HG03378 (cell line): ENCODE measurements around the gene LIN7A.

Source experiments
- ATAC-seq: cut with Tn5 transposase; IDR thresholded peaks from one replicate; pipeline ENCODE4 v1.9.1; 2021; ENCODE audit warnings: mild to moderate bottlenecking, moderate library complexity; ENCODE audit not compliant: unreplicated experiment

The LIN7A gene

DNA sequence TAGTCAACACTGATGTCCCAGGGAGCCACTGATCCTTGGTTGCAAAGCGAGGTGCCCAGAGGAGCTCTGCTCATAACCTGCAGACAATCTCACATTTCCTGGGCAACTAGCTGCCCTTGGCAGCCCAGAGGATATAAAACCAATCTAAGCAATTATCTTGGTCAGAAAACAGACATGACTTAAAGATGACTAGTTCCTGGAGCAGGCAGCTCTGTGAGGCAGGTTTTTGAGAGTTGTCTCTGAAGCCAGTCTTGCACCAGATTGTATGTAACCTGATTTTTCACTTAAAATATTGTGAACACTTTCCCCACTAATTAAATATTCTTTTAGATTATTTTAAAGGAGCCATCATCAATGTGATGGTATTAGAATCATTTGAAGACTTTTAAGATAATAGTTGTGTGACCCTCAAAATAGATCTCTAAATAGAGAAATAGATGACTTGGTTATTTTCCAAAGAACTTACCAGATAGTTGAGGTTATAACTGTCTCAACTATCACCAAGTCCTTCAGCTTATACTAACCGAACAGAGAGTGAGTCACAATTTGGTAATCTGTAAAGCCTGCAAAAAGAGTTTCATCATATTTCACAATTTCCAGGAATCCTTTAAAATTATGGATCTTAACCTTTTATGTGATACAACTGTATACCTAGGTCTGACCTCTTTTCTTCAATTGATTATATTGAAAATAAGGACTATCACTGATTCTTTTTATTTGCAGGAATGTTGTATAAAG is 75.9 kb downstream of the LIN7A start:
- no peak for ATAC-seq

DNA sequence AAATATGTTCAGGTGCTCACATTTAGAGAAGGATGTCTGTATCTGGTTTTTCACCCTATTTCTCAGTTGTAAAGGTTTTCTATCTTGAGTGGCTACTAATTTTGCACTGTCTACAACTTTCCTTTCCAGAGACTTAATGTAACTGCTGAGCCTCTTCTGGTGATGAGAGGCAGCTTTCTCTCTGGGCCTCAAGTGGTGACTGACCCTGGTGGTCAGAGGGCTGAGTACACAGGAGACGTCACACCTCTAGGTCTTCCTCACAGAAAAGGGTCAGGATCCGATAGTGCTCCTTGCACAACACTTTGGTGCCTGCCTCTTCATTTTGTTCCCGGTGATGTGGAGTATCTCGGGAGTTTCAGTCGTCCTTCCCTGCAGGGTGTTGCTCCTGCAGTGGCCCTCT is 76.8 kb downstream of the LIN7A start:
- ATAC-seq: no peak

DNA sequence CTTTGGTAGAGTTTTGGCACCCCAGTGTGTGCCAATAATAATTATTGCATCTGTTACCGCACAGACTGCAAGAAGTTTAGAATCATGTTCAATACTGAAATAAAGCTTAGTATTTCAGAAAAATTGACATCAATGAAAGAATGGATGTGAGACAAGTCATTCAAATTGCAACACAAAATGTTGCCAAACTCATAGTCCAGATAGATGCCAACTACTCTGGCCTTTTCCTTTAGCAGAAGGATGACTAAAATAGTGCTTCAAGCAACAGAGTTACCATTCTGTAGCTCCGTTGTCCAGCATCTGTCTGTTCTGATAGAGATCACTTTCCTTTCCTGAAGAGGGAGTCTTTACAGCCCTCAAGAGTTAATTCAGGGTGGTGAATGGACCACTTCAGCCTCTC is 77.5 kb downstream of the LIN7A start:
- no peak for ATAC-seq

DNA sequence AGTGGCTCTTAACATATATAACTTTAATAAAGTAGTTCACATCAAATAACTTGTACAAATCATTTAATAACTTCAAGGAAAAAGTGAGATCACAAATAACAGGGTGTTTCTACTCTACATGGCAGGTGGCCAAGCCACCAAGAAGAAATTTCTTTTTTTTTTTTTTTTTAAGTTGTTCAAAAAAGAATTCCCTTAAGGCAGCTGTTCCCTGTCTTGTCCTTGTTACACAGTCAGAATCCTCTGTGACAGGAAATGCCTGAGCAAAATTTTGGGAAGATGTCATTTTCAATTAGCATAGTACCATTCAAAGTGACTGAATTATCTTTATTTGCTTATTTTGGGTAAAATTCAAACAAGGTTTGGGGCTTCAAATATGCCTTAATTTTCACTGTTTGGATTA is 79.4 kb downstream of the LIN7A start:
- no peak for ATAC-seq

DNA sequence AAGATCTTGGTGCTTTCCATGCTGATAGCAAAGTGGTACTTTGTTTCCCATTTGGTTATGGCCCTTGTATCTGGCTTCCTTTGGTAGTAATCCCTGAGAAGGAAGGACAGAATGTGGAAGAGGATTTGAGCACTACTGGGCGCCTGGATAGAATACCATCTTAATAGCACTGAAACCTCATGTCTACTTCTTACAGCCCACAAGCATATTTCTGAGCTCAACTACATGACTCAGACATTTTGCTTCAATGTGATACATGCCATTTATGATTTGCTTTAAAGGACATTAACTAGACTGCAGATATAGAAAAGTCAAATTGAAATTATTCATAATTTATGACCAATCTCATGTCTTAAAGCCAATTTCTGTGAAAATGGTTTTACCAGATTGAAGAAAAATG is 80.4 kb downstream of the LIN7A start:
- no peak for ATAC-seq

DNA sequence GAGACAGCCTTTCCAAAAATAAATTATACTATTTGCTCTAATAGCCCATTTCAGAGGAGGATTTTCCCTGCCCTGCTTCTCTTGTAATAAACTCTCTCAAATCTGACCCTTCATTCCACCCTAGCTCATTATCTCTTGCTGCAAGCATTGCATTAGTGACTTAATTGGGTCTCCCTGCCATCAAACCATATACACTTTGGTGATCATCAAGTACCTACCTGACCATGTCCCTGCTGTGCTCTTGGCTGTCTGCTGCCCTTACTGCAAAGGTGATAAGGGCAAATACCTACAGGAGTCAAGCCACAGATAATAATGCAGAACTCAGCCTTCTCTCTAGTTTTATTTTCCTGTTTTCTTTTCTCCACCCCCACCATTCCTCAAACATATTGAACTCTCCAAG is 88.4 kb downstream of the LIN7A start:
- ATAC-seq: no peak

DNA sequence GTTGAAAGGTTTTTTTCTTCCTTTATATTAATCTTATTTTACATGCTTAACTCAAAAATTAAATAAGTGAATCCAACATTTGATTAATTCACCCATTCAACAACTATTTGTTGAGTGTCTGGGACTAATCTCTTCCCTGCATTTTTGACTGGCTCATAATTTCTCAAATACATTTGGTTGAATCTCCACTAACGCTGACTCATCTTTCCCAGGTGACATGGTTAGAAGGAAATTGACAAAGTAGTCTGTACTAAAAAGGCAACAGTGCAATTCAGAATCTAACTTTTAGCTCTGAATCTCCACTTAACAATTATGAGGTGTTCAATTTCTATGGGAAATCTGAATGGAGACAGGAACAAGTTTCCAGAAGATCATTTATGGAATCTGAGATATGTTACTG is 88.9 kb downstream of the LIN7A start:
- ATAC-seq: no peak

DNA sequence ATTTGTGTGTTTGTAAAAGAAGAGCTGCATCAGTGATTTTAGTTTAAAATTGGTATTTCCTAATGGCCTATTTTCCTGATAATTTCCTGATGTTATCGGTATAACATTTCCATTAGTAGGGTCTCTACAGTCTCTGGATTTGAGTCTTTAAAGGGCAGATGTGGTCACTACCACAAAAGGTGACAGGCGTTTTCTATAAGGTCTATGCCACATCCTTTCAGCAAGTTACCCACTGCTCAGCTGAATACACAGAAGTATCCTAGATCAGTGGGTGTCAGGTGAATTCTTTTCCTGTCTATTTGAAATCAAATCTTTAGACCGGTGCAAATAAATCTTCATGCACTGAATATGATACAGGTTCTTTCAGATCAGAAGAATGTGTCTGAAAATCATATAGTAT is 90.2 kb downstream of the LIN7A start:
- ATAC-seq: no peak

DNA sequence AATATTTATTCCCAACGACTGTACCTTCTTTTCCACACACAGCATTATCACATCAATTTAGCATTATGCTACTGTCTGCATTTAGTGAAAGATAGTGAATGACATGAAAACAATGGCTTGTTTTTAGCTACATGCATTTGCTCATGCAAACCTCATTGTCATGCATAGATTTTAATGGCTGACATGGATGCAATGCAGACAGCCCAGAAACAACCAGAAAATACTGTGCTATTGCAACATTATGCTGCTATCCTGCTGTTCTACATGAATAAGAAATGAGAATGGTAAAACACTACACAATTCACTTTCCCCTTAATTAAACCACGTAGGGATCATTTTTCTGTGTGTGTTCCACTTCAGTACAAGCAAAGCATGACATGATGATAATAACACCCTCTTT is 90.8 kb downstream of the LIN7A start:
- ATAC-seq: no peak

DNA sequence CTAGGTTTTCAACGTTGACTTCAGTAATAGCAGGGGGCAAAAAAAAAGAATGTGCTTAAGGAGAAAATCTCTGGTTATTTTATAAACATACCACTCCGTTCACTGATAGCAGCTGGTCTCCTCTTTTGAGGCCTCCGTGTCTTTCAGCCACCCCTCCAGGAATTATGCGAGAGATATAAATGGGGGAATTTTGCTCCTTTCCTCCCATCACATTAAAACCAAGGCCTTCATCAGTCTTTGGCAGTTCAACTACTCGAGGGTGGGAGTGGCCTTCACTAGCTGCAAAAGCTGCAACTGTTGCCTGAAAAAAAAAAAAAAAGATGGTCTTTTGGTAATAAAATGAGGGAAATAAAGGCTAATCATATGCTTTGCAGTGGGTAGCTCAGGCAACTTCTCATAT is 92.1 kb downstream of the LIN7A start:
- ATAC-seq: no peak

DNA sequence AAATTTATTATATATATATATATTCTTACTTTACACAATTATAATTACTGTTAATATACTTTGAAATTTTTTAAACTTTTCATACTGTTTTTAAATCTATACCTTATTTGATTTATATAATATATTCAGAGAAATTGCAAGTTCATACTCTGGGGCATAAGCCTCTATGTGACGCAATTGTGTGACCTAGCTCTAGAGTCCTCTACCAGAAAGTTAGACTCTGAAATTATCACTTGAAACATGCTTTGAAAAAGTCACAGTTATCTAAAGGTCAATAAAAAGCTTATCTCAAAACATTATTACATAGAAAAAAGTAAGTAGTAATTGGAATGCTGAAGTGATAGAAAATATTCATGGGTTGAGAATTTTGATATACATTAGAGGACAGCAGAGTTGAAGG is 93.8 kb downstream of the LIN7A start:
- ATAC-seq: no peak

DNA sequence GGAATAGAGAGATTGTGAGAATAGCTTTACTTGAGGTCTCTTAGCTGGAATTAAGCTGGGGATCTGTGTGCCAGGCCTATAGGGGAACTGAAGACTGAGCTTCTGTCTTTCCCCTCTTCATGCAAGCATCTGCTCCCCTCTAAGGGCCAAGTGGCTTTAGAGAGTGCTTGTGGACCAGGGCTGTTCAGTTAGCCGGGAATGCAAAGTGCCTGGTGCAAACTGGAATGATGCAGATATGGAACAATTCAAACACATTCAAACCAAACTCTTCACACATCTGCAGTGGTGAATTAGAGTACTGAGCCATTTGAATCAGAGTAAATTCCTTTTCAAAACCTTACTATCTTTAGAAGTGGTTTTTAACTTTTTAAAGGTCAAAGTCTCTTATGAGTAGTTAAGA is 99.0 kb downstream of the LIN7A start:
- ATAC-seq: peak; percentile 37

DNA sequence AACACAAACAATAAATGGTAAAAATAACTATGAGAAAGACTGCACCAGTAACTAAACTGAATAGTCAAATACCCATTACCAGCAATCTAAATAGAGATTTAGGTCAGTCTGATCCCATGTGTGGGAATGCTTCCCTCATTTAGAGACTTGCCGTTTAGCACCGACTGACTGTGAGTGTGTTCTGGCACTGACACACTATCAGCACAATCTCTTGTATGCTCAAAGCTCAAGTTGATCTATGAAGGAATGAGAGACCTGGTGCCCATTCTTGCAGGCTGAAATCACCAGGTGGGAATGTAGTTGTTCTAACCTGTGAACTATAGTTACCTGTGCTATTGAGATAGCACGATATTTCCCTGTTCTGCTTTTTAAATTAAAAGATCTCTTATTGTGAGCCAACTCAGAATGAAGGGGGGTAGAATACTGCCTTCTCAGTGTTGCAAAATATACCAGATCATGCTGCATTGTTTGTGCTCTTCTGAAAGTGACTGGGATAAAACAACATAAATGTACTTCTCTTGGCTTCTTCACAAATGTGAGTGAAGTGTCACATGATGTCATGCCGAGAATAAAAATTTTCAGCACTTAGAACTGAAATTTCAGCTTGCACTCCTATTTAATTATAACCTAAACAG is 99.6 kb downstream of the LIN7A start:
- ATAC-seq: peak; percentile 5

DNA sequence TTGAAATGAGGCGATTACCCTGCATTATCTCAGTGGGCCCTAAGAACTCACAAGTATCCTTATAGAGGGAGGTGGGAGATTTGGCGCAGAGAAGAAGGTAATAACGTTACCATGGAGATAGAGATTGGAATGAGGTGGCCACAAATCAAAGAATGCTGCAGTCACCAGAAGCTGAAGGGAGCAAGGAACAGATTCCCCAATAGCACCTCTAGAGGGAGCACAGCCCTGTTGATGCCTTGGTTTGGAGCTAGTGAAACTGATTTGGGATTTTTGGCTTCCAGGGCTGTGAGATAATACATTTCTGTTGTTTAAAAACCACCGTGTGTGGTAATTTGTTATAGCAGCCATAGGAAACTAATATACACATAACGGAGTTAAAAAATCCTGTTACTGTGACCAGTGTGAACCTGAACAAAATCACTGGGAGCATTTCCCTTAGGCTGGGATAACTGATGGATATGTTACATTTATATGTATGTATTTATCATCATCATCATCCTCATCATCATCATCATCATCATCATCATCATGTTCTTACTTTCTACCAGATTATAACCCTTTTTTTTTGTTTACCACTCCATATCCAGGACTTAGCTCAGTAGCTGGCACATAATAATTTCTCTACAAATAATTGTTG is 100.3 kb downstream of the LIN7A start:
- ATAC-seq: peak; percentile 62

DNA sequence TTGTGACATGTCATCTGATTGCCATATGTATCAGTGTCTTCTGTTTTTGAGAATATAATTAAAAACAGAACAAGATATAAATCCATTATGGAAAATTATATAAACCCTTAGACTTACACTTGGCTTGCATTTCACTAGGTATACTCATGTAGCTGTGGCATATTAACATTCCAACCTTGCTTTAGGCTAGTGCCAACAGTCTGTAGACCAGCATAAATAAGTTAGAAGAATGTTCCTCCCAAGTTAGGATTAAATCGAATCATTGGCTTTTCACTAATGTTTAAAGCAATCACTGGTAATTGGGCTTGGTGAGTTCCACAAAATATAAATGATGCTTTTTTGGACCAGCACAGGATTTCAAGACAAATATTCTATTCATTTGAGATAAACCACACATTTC is 103.0 kb downstream of the LIN7A start:
- no peak for ATAC-seq

DNA sequence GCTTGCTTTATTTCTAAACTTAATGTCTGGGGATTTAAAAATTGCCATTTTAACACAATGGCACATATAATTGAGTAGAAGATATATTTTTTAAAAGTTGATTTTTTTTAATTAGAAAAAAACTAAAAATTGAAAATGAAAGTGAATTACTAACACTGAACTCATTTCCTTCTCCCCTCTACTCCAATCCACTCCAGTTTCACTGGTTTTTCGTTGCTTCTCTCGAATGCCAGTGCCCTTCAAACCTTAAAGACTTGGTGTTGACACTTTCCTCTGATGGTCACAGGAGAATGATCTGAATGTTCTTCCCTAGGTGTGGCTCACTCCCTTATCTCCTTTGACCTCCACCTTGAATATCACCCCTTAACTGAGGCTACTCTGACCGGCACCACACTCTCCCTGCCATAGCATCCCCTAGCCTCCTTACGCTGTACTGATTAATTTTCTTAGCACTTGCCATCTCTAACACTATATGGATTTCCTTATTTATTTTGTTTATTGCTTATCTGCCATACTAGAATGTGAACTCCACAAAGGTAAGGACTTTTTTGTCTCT is 107.1 kb downstream of the LIN7A start:
- ATAC-seq: no peak

DNA sequence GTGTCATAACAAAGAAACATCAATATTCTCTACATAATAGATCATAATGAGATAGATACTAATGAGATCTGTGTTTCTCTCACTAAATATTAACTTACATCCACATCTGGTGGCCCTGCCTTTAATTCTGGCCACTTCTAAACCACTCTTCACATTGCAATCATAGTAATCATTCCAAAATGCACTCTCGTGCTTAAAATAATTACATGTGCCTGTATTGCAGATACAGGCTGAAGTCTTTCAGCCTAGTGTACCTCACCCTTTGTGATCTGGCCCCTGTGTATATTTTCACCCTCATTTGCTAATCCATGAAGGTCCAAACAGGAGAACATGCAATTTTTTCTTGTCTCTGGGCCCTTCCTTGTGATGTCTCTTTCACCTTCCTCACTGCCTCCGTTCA is 108.0 kb downstream of the LIN7A start:
- ATAC-seq: no peak

DNA sequence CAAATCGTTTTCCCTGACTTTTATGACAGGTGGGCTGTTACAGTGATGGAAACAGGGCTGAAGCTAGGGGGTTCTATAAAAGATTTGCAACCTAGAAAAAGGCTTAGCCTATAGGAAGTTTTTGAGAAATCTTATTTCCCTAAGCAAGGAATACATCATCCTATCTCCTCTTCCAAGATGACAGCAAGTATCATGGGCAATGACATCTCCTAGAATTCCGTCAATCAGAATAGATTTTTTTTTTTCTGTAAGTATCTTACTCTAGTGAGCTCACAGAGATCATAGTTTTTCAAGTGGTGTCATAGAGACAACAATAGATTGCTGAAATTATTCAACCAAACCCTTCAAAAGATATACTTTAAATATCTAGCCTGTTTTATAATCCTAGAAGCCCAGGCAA is 112.2 kb downstream of the LIN7A start:
- no peak for ATAC-seq

DNA sequence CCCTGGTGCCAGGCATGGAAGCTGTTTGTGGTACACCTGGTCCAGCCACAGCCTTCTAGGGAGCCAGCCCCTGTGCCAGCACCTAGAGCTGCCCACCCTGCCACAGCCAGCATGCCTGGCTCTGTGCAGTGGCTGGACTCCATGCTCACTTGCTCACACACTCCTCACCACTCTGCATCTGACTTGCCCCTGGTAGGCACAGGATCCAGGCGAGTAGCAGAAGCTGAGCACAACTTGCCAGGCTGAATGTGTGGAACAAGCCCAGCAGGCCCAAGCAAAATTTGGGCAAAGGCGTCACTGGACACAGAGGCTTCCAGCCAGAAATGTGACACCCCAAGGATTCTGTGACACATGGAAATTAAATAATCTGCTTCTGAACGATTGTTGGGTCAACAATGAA is 114.3 kb downstream of the LIN7A start:
- no peak for ATAC-seq

DNA sequence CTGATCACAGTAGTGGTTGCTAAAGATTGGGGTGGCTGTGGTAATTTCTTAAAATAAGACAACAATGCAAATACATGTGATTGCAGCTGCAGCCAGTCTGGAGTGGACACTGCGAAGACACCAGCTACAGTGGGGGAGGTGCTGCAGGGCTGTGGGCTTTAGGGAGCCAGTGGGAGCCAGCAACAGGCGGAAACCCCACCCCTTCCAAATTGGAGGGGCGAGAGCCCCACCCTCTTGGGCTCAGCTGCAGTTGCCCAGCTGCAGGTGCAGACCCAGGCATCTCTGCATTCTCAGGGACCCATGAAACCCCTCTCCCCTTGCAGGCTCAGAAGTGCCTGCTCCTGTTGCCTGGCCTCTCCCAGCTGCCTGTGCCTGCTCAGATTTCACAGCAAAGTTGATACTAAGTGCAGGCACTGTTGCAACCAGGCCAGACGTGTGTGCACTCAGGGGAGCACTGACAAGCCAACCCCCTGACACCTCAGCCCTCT is 116.2 kb downstream of the LIN7A start:
- no peak for ATAC-seq

DNA sequence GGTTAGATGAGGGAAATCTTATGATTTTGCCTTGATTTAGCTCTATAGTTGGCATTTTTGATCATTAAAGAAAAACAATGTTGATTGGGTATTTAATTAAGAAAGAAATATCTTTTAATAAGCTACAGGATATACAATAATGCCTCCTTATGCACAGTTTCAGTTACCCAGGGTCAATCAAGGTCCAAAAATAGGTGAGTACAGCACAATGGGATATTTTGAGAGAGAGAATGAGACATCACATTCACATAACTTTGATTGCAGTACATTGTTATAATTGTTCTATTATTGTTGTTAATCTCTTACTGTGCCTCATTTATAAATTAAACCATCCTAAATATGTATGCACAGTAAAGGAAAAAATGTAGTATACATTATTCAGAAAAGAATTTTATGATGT is 118.9 kb downstream of the LIN7A start:
- ATAC-seq: no peak

DNA sequence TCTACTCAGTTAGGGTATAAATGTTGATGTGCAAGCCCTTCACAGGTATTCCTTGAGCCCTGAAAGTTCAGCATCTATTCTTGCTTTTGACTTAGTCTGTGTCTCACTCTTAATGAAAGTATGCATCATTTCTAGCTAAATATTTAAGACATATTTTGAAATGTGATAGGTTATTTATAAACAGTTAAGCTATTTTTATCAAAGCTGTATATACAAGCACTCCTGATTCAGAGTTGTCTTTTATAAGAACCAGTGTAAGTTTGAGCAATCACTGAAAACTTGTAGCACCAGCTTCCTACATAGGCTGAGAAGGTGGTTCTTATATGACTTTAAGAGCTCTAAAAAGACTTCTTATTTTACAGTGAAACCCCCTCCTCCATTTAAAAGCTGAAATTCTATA is 122.4 kb downstream of the LIN7A start:
- no peak for ATAC-seq
